ENCODE data around the gene TBC1D22A.
A peak's percentile ranks its signal among the peaks of the same experiment; 100 is the strongest.

The TBC1D22A gene

GRCh38 chr22:47180796-47181195, 418.3 kb downstream of the TBC1D22A start:
- no peaks in the 10 kb centered on the region for H3K4me1 Mint-ChIP-seq

GRCh38 chr22:47187176-47187957, 424.9 kb downstream of the TBC1D22A start:
- H3K4me1 Mint-ChIP-seq: no peaks in the 10 kb centered on the region
- no peak overlapping the region for H3K4me3 Mint-ChIP-seq
- H3K9me3 Mint-ChIP-seq: peaks cover 39% of the 10 kb centered on the region
- H3K36me3 Mint-ChIP-seq (ENCODE audit: low read depth): no peaks in the 10 kb centered on the region
- no peaks in the 10 kb centered on the region for H3K27me3 Mint-ChIP-seq (ENCODE audit: low read depth)
- no peak for TF ChIP-seq CTCF (IDR thresholded peaks at IDR 0.05; ENCODE audit: unreplicated experiment in 3 of 3)
- peak overlapping the region in 1 of 3 experiments; percentile 52 for H3K27ac Mint-ChIP-seq

More at GRCh38 chr22:47180796-47181195, 418.3 kb downstream of the TBC1D22A start:
- Mint-ChIP-seq H3K27ac (no peak overlapping the region), H3K36me3 (ENCODE audit: low read depth) (peaks cover 5% of the 10 kb centered on the region), H3K9me3 (peaks cover 41% of the 10 kb centered on the region), H3K27me3 (ENCODE audit: low read depth) (no peaks in the 10 kb centered on the region), H3K4me3 (no peak overlapping the region)
- TF ChIP-seq CTCF (IDR thresholded peaks at IDR 0.05; ENCODE audit: unreplicated experiment in 3 of 3): no peak

- TF ChIP-seq CTCF (IDR thresholded peaks at IDR 0.05; ENCODE audit: unreplicated experiment in 3 of 3): no peak
- H3K27ac Mint-ChIP-seq: peak overlapping the region; percentile 84 to 98 (median 93)
- no peaks in the 10 kb centered on the region for H3K27me3 Mint-ChIP-seq (ENCODE audit: low read depth)
- H3K36me3 Mint-ChIP-seq (ENCODE audit: low read depth): no peaks in the 10 kb centered on the region
- peaks cover 32% of the 10 kb centered on the region for H3K9me3 Mint-ChIP-seq
- no peaks in the 10 kb centered on the region for H3K4me1 Mint-ChIP-seq
- H3K4me3 Mint-ChIP-seq: peak overlapping the region in 1 of 3 experiments; percentile 29
Measured at GRCh38 chr22:47188261-47189055, 426.0 kb downstream of the TBC1D22A start.

- Mint-ChIP-seq H3K36me3 (ENCODE audit: low read depth) (no peaks in the 10 kb centered on the region), H3K27me3 (ENCODE audit: low read depth) (no peaks in the 10 kb centered on the region), H3K4me1 (no peaks in the 10 kb centered on the region), H3K27ac (peak overlapping the region; percentile 84 to 98 (median 93)), H3K9me3 (peaks cover 27% of the 10 kb centered on the region), H3K4me3 (no peak overlapping the region)
- no peak for TF ChIP-seq CTCF (IDR thresholded peaks at IDR 0.05; ENCODE audit: unreplicated experiment in 3 of 3)
Measured at GRCh38 chr22:47189056-47189916, 426.8 kb downstream of the TBC1D22A start.

- Mint-ChIP-seq H3K27me3 (ENCODE audit: low read depth) (no peaks in the 10 kb centered on the region), H3K36me3 (ENCODE audit: low read depth) (no peaks in the 10 kb centered on the region)
Measured at GRCh38 chr22:47190276-47190956, 428.0 kb downstream of the TBC1D22A start.

More at GRCh38 chr22:47190276-47190956, 428.0 kb downstream of the TBC1D22A start:
- no peak for TF ChIP-seq CTCF (IDR thresholded peaks at IDR 0.05; ENCODE audit: unreplicated experiment in 3 of 3)
- Mint-ChIP-seq H3K4me3 (no peak overlapping the region), H3K9me3 (peaks cover 16% of the 10 kb centered on the region), H3K27ac (peak overlapping the region in 1 of 3 experiments; percentile 56), H3K4me1 (no peaks in the 10 kb centered on the region)
